Measurements from ENCODE around the gene RALB. TPM values are rescaled to one million over a fixed set of nuclear protein-coding genes. Genes with fewer than 3 reads are reported as not detected.
A peak's percentile ranks its signal among the peaks of the same experiment; 100 is the strongest.
"Not testable (repeated sequence)": the region's sequence is repeated elsewhere in the genome, so short reads cannot be mapped to it uniquely, and the experiment has no call there.

Gene RALB
- total RNA-seq, 2 donors from 2014 or later: 71.8 to 93.4 TPM

DNA sequence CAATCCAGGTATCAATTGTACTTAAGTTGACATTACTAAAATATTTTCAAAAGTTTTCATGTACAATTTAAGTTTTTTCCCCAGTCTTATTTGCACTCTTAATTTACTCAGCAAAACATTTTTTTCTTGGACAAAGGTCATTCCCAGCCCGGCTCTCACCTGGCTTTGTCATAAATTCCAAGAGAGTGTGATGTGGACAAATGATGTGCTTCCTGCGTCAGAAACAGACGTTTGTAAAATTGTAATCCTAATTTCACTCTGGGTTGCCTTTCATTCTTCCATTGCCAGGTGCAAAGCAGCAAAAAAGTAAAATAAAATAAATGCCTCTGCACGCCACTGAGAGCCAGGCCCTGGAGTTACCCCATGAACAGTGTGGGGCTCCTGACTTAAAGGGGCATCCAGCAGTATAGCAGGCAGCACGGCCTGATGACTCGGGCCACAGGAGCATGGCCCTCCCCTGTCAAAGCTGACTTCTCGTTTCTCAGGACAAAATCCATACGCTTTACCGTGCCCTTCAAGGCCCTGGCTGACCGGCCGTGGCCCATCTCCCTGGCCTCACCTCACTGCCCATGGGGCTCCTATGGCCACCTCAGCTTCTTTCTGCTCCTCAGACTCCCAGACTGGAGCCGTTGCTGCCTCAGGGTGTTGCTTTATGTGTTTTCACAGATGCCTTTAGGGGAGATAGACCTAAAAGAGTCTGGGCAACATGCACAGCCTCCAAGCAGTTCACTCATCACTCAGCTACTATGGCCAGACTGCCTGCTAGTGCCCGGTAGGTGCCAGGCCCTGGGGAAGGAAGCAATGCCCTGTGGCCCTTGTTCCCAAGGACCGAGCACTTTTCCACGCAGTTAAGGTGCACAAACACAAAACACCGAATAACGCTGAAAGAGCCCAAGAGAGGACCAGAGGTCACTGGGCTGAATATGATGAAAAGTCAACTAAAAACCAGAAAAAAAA lies 21.9 kb upstream of the RALB start:
- peak overlapping the region; percentile 54 to 57 for H3K9ac ChIP-seq (ENCODE audit: low read depth in 2 of 2, low read length in 2 of 2)
- peak; percentile 56 for DNase-seq
- H3K4me1 ChIP-seq: peaks cover 15% of the 10 kb centered on the region
- H3K9me3 ChIP-seq: no peaks in the 10 kb centered on the region
- H3K27ac ChIP-seq: peak overlapping the region; percentile 80
- H3K36me3 ChIP-seq: no peaks in the 10 kb centered on the region
- TF ChIP-seq, protein P1, sequence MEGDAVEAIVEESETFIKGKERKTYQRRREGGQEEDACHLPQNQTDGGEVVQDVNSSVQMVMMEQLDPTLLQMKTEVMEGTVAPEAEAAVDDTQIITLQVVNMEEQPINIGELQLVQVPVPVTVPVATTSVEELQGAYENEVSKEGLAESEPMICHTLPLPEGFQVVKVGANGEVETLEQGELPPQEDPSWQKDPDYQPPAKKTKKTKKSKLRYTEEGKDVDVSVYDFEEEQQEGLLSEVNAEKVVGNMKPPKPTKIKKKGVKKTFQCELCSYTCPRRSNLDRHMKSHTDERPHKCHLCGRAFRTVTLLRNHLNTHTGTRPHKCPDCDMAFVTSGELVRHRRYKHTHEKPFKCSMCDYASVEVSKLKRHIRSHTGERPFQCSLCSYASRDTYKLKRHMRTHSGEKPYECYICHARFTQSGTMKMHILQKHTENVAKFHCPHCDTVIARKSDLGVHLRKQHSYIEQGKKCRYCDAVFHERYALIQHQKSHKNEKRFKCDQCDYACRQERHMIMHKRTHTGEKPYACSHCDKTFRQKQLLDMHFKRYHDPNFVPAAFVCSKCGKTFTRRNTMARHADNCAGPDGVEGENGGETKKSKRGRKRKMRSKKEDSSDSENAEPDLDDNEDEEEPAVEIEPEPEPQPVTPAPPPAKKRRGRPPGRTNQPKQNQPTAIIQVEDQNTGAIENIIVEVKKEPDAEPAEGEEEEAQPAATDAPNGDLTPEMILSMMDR (IDR thresholded peaks at IDR 0.05): no peak
- H3K27me3 ChIP-seq: no peaks in the 10 kb centered on the region
- intact Hi-C loops (cut with DNase I): no loop called here
- H3K4me3 ChIP-seq: peak overlapping the region; percentile 22

DNA sequence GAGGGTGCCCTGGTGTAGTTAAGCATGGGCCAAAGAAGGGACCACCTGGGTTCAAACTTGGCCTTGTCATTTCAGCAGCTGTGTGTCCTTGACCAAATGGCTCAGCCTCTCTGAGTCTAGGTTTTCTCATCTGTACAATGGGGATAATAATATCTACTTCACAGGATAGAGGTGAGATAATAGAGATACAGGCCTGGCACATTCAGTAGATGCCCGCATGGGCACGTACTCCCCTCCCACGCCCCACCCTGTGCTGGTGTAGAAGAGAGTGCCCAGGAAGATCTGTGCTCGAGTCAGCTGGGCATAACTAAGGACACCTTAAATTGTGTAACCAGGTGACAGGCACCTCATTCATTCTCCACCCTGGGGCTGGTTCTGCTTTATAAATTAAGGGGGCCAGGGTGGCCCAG lies 21.1 kb upstream of the RALB start:
- Histone ChIP-seq H3K9ac (ENCODE audit: low read depth in 2 of 2, low read length in 2 of 2) (peak overlapping the region; percentile 57 to 74), H3K36me3 (no peaks in the 10 kb centered on the region), H3K27ac (peak overlapping the region; percentile 80), H3K4me1 (peaks cover 15% of the 10 kb centered on the region), H3K4me3 (peak overlapping the region; percentile 22), H3K9me3 (no peaks in the 10 kb centered on the region), H3K27me3 (no peaks in the 10 kb centered on the region)
- intact Hi-C loops (cut with DNase I): no loop called here
- no peak for DNase-seq
- TF ChIP-seq, protein P1 (IDR thresholded peaks at IDR 0.05): no peak

GRCh38 chr2:120231974-120232635 lies 20.5 kb upstream of the RALB start:
- H3K9ac ChIP-seq (ENCODE audit: low read depth in 2 of 2, low read length in 2 of 2): peak overlapping the region; percentile 67 to 74
- H3K27me3 ChIP-seq: no peaks in the 10 kb centered on the region
- no peaks in the 10 kb centered on the region for H3K36me3 ChIP-seq
- peak overlapping the region; percentile 22 for H3K4me3 ChIP-seq
- peaks cover 15% of the 10 kb centered on the region for H3K4me1 ChIP-seq
- intact Hi-C loops (cut with DNase I): no loop called here
- no peak for DNase-seq
- TF ChIP-seq, protein P1 (IDR thresholded peaks at IDR 0.05): no peak
- peak overlapping the region; percentile 80 for H3K27ac ChIP-seq
- H3K9me3 ChIP-seq: no peaks in the 10 kb centered on the region

- H3K4me1 ChIP-seq: peaks cover 15% of the 10 kb centered on the region
- no peak overlapping the region for H3K27ac ChIP-seq
- H3K9ac ChIP-seq (ENCODE audit: low read depth in 2 of 2, low read length in 2 of 2): no peak overlapping the region
- no peaks in the 10 kb centered on the region for H3K9me3 ChIP-seq
- DNase-seq: no peak
- TF ChIP-seq, protein P1 (IDR thresholded peaks at IDR 0.05): no peak
- no peaks in the 10 kb centered on the region for H3K27me3 ChIP-seq
- intact Hi-C loops (cut with DNase I): no loop called here
- H3K4me3 ChIP-seq: no peak overlapping the region
- H3K36me3 ChIP-seq: no peaks in the 10 kb centered on the region
Observed at GRCh38 chr2:120233292-120233691, 19.4 kb upstream of the RALB start.

DNA sequence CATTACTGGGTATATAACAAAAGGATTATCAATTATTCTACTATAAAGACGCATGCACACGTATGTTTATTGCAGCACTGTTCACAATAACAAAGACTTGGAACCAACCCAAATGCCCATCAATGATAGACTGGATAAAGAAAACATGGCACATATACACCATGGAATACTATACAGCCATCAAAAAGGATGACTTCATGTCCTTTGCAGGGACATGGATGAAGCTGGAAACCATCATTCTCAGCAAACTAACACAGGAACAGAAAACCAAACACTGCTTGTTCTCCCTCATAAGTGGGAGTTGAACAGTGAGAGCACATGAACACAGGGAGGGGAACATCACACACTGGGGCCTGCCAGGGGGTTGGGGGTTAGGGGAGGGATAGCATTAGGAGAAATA lies 17.5 kb upstream of the RALB start:
- DNase-seq; H3K36me3 ChIP-seq; H3K9me3 ChIP-seq; H3K4me3 ChIP-seq; H3K9ac ChIP-seq (ENCODE audit: low read depth in 2 of 2, low read length in 2 of 2); H3K27ac ChIP-seq; intact Hi-C loops (cut with DNase I); H3K27me3 ChIP-seq: not testable (repeated sequence)
- H3K4me1 ChIP-seq: peaks cover 13% of the 10 kb centered on the region
